WTC11 (cell line): Measurements from ENCODE around the gene PRKRIP1. TPM values are rescaled to one million over a fixed set of nuclear protein-coding genes. Genes with fewer than 3 reads are reported as not detected.

Experiments
- ATAC-seq: fragments of 200-7000 bp; cut with Tn5 transposase; 2 replicates; pipeline ENCODE4 v1.10.0; 2021; ENCODE audit warnings: mild to moderate bottlenecking, moderate library complexity
- CTCF ChIA-PET: fragments of 300-600 bp; sonication (Branson Sonifier 250); formaldehyde crosslinking; loops from one replicate; lab custom pipeline; 2021; ENCODE audit warnings: antibody characterized with exemption; lab: Charles Lee
- POLR2A ChIA-PET: fragments of 350-600 bp; sonication (Branson Sonifier 250); formaldehyde crosslinking; loops from one replicate; lab custom pipeline; 2021; ENCODE audit warnings: antibody characterized with exemption; lab: Charles Lee
- DNase-seq: peaks from one replicate; pipeline ENCODE4 v3.0.0; 2021; ENCODE audit warnings: low spot score
- H3K27ac Mint-ChIP-seq: 2 replicates; pipeline ENCODE4 v1.8.0; 2021; ENCODE audit warnings: mixed read lengths
- H3K27me3 Mint-ChIP-seq: 2 replicates; pipeline ENCODE4 v1.8.0; 2021; ENCODE audit warnings: low read depth, mild to moderate bottlenecking, moderate library complexity, mixed read lengths
- H3K36me3 Mint-ChIP-seq: 2 replicates; pipeline ENCODE4 v1.8.0; 2021; ENCODE audit warnings: mixed read lengths
- H3K4me1 Mint-ChIP-seq: 2 replicates; pipeline ENCODE4 v1.8.0; 2022; ENCODE audit warnings: mixed read lengths
- H3K4me3 Mint-ChIP-seq: 2 replicates; pipeline ENCODE4 v1.8.0; 2021; ENCODE audit warnings: mild to moderate bottlenecking, moderate library complexity, mixed read lengths
- H3K9me3 Mint-ChIP-seq: 2 replicates; pipeline ENCODE4 v1.8.0; 2021; ENCODE audit warnings: mixed read lengths
- JAZF1 ChIP-seq: fragments of 250-450 bp; sonication (Bioruptor Pico); IDR thresholded peaks from 2 replicates; pipeline ENCODE4 v1.9.0; 2021; ENCODE audit warnings: moderate library complexity, mild to moderate bottlenecking, inconsistent platforms
- KAT7 ChIP-seq: sonication (generic); formaldehyde crosslinking; IDR thresholded peaks from 2 replicates; pipeline ENCODE4 v1.8.1; 2023; ENCODE audit warnings: missing genetic modification reagents, mild to moderate bottlenecking, borderline replicate concordance
- TEAD4 ChIP-seq: sonication (generic); formaldehyde crosslinking; IDR thresholded peaks from 2 replicates; pipeline ENCODE4 v1.8.0; 2022; ENCODE audit warnings: mild to moderate bottlenecking, missing genetic modification reagents
- TP53 ChIP-seq: sonication (generic); formaldehyde crosslinking; IDR thresholded peaks from 2 replicates; pipeline ENCODE4 v1.8.1; 2023; ENCODE audit warnings: mild to moderate bottlenecking, missing genetic modification reagents
- ZNF416 ChIP-seq: fragments of 250-450 bp; sonication (Bioruptor Pico); IDR thresholded peaks from 2 replicates; pipeline ENCODE4 v1.9.0; 2021; ENCODE audit warnings: mild to moderate bottlenecking, inconsistent platforms
- total RNA-seq: library from RNA; stranded (reverse); gene quantifications from 3 replicates; pipeline ENCODE4 v1.2.3, GENCODE V29; 2021
- TF ChIP-seq, protein P1 (sequence below): sonication (generic); formaldehyde crosslinking; IDR thresholded peaks from 2 replicates; pipeline ENCODE4 v1.8.1; 2023; ENCODE audit warnings: mild to moderate bottlenecking, missing genetic modification reagents, borderline replicate concordance
- TF ChIP-seq, protein P2 (sequence below): sonication (generic); formaldehyde crosslinking; IDR thresholded peaks from 2 replicates; pipeline ENCODE4 v1.8.0; 2022; ENCODE audit warnings: mild to moderate bottlenecking, missing genetic modification reagents
- TF ChIP-seq, protein P3 (sequence below): fragments of 250-450 bp; sonication (Bioruptor Pico); IDR thresholded peaks from 2 replicates; pipeline ENCODE4 v2.1.2; 2022; ENCODE audit warnings: mild to moderate bottlenecking, moderate library complexity
- TF ChIP-seq, protein P4 (sequence below): sonication (generic); formaldehyde crosslinking; IDR thresholded peaks from 2 replicates; pipeline ENCODE4 v1.8.1; 2023; ENCODE audit warnings: mild to moderate bottlenecking, missing genetic modification reagents
- TF ChIP-seq, protein P5 (sequence below): sonication (generic); formaldehyde crosslinking; IDR thresholded peaks from 2 replicates; pipeline ENCODE4 v1.8.0; 2022; ENCODE audit warnings: missing genetic modification reagents

PRKRIP1 gene
- total RNA-seq, 1 experiment from 2014 or later, result 27.5 TPM

DNA sequence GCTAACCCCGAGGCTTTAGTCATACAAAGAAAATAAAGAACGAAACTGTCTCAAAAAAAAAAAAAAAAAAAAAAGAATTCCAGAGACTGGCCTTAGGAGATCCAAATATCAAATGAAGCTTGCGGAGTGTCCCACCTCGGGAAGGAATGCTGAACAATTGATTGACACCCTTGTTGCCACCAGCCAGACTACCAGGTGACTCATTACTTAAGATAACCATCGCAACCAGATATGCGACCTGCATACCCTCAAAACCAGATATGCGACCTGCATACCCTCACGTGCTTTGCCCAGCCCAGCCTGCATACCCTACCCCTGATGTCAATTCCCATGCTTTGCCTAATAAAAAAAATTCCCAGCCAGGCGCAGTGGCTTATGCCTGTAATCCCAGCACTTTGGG is 2.7 kb upstream of the PRKRIP1 start (continued):
- TF ChIP-seq, protein P1, sequence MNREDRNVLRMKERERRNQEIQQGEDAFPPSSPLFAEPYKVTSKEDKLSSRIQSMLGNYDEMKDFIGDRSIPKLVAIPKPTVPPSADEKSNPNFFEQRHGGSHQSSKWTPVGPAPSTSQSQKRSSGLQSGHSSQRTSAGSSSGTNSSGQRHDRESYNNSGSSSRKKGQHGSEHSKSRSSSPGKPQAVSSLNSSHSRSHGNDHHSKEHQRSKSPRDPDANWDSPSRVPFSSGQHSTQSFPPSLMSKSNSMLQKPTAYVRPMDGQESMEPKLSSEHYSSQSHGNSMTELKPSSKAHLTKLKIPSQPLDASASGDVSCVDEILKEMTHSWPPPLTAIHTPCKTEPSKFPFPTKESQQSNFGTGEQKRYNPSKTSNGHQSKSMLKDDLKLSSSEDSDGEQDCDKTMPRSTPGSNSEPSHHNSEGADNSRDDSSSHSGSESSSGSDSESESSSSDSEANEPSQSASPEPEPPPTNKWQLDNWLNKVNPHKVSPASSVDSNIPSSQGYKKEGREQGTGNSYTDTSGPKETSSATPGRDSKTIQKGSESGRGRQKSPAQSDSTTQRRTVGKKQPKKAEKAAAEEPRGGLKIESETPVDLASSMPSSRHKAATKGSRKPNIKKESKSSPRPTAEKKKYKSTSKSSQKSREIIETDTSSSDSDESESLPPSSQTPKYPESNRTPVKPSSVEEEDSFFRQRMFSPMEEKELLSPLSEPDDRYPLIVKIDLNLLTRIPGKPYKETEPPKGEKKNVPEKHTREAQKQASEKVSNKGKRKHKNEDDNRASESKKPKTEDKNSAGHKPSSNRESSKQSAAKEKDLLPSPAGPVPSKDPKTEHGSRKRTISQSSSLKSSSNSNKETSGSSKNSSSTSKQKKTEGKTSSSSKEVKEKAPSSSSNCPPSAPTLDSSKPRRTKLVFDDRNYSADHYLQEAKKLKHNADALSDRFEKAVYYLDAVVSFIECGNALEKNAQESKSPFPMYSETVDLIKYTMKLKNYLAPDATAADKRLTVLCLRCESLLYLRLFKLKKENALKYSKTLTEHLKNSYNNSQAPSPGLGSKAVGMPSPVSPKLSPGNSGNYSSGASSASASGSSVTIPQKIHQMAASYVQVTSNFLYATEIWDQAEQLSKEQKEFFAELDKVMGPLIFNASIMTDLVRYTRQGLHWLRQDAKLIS (CRISPR knock-in tag), result no peak
- TF ChIP-seq JAZF1, result no peak
- TF ChIP-seq, protein P2, sequence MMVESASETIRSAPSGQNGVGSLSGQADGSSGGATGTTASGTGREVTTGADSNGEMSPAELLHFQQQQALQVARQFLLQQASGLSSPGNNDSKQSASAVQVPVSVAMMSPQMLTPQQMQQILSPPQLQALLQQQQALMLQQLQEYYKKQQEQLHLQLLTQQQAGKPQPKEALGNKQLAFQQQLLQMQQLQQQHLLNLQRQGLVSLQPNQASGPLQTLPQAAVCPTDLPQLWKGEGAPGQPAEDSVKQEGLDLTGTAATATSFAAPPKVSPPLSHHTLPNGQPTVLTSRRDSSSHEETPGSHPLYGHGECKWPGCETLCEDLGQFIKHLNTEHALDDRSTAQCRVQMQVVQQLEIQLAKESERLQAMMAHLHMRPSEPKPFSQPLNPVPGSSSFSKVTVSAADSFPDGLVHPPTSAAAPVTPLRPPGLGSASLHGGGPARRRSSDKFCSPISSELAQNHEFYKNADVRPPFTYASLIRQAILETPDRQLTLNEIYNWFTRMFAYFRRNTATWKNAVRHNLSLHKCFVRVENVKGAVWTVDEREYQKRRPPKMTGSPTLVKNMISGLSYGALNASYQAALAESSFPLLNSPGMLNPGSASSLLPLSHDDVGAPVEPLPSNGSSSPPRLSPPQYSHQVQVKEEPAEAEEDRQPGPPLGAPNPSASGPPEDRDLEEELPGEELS (CRISPR knock-in tag), result no peak

DNA sequence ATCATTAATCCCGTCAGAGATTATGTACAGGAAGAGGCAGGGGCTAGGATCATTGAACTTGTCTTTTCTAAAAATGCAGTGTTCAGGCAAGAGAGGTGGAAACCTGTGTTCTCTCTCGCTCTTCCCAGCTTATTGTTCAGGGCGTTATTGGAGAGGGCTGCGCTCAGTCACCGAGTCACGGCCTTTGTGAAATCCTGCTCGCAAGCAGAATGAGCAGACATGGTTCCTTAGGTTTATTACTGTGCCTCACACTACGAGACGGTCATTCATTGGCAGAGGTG is 631 bp upstream of the PRKRIP1 start:
- no peaks in the 10 kb centered on the region for H3K27me3 Mint-ChIP-seq
- ChIA-PET POLR2A (interaction anchor here (0.6 to 2.0 kb wide), 8 partner anchors 9 to 103 kb away, joined by 3 to 8 read pairs (median 4); no protein-coding TSS in a partner anchor), CTCF (interaction anchor here (0.7 to 2.9 kb wide), 13 partner anchors 9 to 123 kb away, joined by 3 to 13 read pairs (median 3); partner anchors contain the start of genes ALKBH4 and ORAI2)
- DNase-seq, result no peak
- H3K27ac Mint-ChIP-seq, result peak overlapping the region; percentile 99
- H3K4me1 Mint-ChIP-seq, result peaks cover 5% of the 10 kb centered on the region
- H3K4me3 Mint-ChIP-seq, result peak overlapping the region; percentile 88
- H3K36me3 Mint-ChIP-seq, result peaks cover 20% of the 10 kb centered on the region
- TF ChIP-seq TP53, result no peak
- TF ChIP-seq, protein P3, sequence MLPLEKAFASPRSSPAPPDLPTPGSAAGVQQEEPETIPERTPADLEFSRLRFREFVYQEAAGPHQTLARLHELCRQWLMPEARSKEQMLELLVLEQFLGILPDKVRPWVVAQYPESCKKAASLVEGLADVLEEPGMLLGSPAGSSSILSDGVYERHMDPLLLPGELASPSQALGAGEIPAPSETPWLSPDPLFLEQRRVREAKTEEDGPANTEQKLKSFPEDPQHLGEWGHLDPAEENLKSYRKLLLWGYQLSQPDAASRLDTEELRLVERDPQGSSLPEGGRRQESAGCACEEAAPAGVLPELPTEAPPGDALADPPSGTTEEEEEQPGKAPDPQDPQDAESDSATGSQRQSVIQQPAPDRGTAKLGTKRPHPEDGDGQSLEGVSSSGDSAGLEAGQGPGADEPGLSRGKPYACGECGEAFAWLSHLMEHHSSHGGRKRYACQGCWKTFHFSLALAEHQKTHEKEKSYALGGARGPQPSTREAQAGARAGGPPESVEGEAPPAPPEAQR (CRISPR knock-in tag), result no peak
- TF ChIP-seq, protein P4, sequence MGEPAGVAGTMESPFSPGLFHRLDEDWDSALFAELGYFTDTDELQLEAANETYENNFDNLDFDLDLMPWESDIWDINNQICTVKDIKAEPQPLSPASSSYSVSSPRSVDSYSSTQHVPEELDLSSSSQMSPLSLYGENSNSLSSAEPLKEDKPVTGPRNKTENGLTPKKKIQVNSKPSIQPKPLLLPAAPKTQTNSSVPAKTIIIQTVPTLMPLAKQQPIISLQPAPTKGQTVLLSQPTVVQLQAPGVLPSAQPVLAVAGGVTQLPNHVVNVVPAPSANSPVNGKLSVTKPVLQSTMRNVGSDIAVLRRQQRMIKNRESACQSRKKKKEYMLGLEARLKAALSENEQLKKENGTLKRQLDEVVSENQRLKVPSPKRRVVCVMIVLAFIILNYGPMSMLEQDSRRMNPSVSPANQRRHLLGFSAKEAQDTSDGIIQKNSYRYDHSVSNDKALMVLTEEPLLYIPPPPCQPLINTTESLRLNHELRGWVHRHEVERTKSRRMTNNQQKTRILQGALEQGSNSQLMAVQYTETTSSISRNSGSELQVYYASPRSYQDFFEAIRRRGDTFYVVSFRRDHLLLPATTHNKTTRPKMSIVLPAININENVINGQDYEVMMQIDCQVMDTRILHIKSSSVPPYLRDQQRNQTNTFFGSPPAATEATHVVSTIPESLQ (CRISPR knock-in tag), result no peak
- TF ChIP-seq JAZF1, result no peak
- TF ChIP-seq TEAD4, result no peak
- TF ChIP-seq ZNF416 (CRISPR knock-in tag), result no peak
- no peak for ATAC-seq
- no peaks in the 10 kb centered on the region for H3K9me3 Mint-ChIP-seq

DNA sequence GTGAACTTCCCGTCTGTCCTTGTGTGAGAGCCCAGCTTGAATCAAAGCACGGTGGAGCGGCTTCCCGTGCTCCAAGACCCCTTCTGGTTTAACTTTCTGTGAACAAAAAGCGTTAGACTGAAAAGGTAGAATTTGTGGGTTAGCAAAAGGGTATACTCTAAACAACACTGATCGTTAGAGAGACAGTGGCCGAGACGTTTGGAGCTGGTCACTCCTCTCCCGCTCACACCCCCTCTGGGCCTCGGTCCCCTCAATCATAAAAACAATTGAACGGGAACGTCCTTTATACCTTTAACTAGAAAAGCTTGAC is 502 bp downstream of the PRKRIP1 start:
- Mint-ChIP-seq H3K4me3 (peak overlapping the region; percentile 88), H3K27ac (peak overlapping the region; percentile 99), H3K27me3 (no peaks in the 10 kb centered on the region), H3K4me1 (peaks cover 5% of the 10 kb centered on the region), H3K9me3 (no peaks in the 10 kb centered on the region), H3K36me3 (peaks cover 25% of the 10 kb centered on the region)
- TF ChIP-seq, protein P5, sequence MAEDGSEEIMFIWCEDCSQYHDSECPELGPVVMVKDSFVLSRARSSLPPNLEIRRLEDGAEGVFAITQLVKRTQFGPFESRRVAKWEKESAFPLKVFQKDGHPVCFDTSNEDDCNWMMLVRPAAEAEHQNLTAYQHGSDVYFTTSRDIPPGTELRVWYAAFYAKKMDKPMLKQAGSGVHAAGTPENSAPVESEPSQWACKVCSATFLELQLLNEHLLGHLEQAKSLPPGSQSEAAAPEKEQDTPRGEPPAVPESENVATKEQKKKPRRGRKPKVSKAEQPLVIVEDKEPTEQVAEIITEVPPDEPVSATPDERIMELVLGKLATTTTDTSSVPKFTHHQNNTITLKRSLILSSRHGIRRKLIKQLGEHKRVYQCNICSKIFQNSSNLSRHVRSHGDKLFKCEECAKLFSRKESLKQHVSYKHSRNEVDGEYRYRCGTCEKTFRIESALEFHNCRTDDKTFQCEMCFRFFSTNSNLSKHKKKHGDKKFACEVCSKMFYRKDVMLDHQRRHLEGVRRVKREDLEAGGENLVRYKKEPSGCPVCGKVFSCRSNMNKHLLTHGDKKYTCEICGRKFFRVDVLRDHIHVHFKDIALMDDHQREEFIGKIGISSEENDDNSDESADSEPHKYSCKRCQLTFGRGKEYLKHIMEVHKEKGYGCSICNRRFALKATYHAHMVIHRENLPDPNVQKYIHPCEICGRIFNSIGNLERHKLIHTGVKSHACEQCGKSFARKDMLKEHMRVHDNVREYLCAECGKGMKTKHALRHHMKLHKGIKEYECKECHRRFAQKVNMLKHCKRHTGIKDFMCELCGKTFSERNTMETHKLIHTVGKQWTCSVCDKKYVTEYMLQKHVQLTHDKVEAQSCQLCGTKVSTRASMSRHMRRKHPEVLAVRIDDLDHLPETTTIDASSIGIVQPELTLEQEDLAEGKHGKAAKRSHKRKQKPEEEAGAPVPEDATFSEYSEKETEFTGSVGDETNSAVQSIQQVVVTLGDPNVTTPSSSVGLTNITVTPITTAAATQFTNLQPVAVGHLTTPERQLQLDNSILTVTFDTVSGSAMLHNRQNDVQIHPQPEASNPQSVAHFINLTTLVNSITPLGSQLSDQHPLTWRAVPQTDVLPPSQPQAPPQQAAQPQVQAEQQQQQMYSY (CRISPR knock-in tag), result no peak
- 0 out of 2 replicates have a peak, but pooled peaks have one; percentile 8 for TF ChIP-seq KAT7 (CRISPR knock-in tag)
- CTCF ChIA-PET, result interaction anchor here (1.2 to 2.1 kb wide), 4 partner anchors 36 to 117 kb away, joined by 3 to 12 read pairs (median 7); partner anchors contain the start of gene ORAI2
- no peak for DNase-seq
- POLR2A ChIA-PET, result interaction anchor here (0.7 to 2.0 kb wide), 3 partner anchors 33 to 632 kb away, joined by 3 to 8 read pairs (median 4); no protein-coding TSS in a partner anchor
- ATAC-seq, result no peak
